ENCODE data around the gene PPIA. TPM values are rescaled to one million over a fixed set of nuclear protein-coding genes. Genes with fewer than 3 reads are reported as not detected.

Gene PPIA
- polyA plus RNA-seq, 1 of the 3 experiments (the other 2 are of a cell fraction): 6,267 TPM

GRCh38 chr7:44768628-44769371 lies 27.7 kb upstream of the PPIA start:
- peaks cover 14 to 41% of the 10 kb centered on the region in 2 experiments for H3K36me3 ChIP-seq (replicated peaks in 1 of 2; ENCODE audit: control insufficient read depth in 1 of 2, insufficient read depth in 2 of 2, low read length in 1 of 2)
- H3K9ac ChIP-seq: no peak overlapping the region
- no peaks in the 10 kb centered on the region for H3K9me3 ChIP-seq
- no peak overlapping the region for H3K4me3 ChIP-seq (ENCODE audit: low read depth in 2 of 2, low read length in 1 of 2)
- no peak overlapping the region for H2AFZ ChIP-seq (ENCODE audit: low read depth)
- H3F3A ChIP-seq (replicated peaks; ENCODE audit: insufficient read depth): peaks cover 6% of the 10 kb centered on the region
- DNase-seq: peak; percentile 52
- H3K27me3 ChIP-seq (ENCODE audit: insufficient read depth): no peaks in the 10 kb centered on the region
- H3K9me2 ChIP-seq: no peaks in the 10 kb centered on the region
- peak overlapping the region in 1 of 2 experiments; percentile 62; a peak in 1 of 4 replicates for H3K27ac ChIP-seq (ENCODE audit: low read depth in 2 of 2, low read length in 1 of 2)
- no peaks in the 10 kb centered on the region for H3K79me2 ChIP-seq (ENCODE audit: insufficient read depth)
- H3K4me1 ChIP-seq (ENCODE audit: control insufficient read depth in 1 of 2, insufficient read depth in 2 of 2, low read depth in 1 of 2, low read length in 1 of 2): peaks cover 7 to 30% of the 10 kb centered on the region in 2 experiments; a peak in 2 of 4 replicates
- ChIA-PET POLR2A (interaction anchor here (0.6 to 1.4 kb wide), 5 partner anchors 8 to 187 kb away, joined by 3 to 5 read pairs (median 4); partner anchors contain the start of genes H2AZ2 and TMED4), CTCF (interaction anchor here (0.5 to 1.8 kb wide), 4 partner anchors 10 to 216 kb away, joined by 3 to 7 read pairs (median 4); no protein-coding TSS in a partner anchor)
- no peak overlapping the region for H3K4me2 ChIP-seq
- TF ChIP-seq RCOR1 (IDR thresholded peaks at IDR 0.05; ENCODE audit: low read length) (no peak), ZBTB33 (IDR thresholded peaks at IDR 0.05; ENCODE audit: borderline replicate concordance, low read depth) (no peak), RAD21 (IDR thresholded peaks at IDR 0.05; ENCODE audit: low read length) (no peak), POLR2AphosphoS5 (IDR thresholded peaks at IDR 0.05; ENCODE audit: low read depth, low read length) (no peak), IRF3 (IDR thresholded peaks at IDR 0.05; ENCODE audit: low read depth, low read length) (no peak), CHD2 (IDR thresholded peaks at IDR 0.05; ENCODE audit: low read length, partially characterized antibody) (no peak)
- WGBS (ENCODE audit: low lambda C conversion rate): 74% methylated on average over 10 of the region's 11 CpGs
- H4K20me1 ChIP-seq (ENCODE audit: insufficient read depth): no peaks in the 10 kb centered on the region

- Histone ChIP-seq H3K9me2 (no peaks in the 10 kb centered on the region), H3K9ac (no peak overlapping the region), H3K4me3 (ENCODE audit: low read depth in 2 of 2, low read length in 1 of 2) (no peak overlapping the region), H3K27me3 (ENCODE audit: insufficient read depth) (no peaks in the 10 kb centered on the region), H3K4me1 (ENCODE audit: control insufficient read depth in 1 of 2, insufficient read depth in 2 of 2, low read depth in 1 of 2, low read length in 1 of 2) (peaks cover 7 to 30% of the 10 kb centered on the region in 2 experiments; a peak in 2 of 4 replicates), H3K36me3 (replicated peaks in 1 of 2; ENCODE audit: control insufficient read depth in 1 of 2, insufficient read depth in 2 of 2, low read length in 1 of 2) (peaks cover 9 to 36% of the 10 kb centered on the region in 2 experiments), H3K9me3 (no peaks in the 10 kb centered on the region), H3F3A (replicated peaks; ENCODE audit: insufficient read depth) (peaks cover 9% of the 10 kb centered on the region), H3K79me2 (ENCODE audit: insufficient read depth) (no peaks in the 10 kb centered on the region), H3K27ac (ENCODE audit: low read depth in 2 of 2, low read length in 1 of 2) (peak overlapping the region in 1 of 2 experiments; percentile 62; a peak in 1 of 4 replicates), H4K20me1 (ENCODE audit: insufficient read depth) (no peaks in the 10 kb centered on the region), H3K4me2 (no peak overlapping the region), H2AFZ (ENCODE audit: low read depth) (no peak overlapping the region)
- TF ChIP-seq ELF1 (IDR thresholded peaks at IDR 0.05) (0 out of 2 replicates have a peak, but pooled peaks have one; percentile 8), FOXJ3 (CRISPR knock-in tag; IDR thresholded peaks at IDR 0.05) (no peak), USF2 (IDR thresholded peaks at IDR 0.05; ENCODE audit: borderline replicate concordance, low read depth, low read length) (no peak)
- ChIA-PET CTCF (no interaction called here), POLR2A (interaction anchor here (0.7 to 1.1 kb wide), 2 partner anchors 31 to 79 kb away, joined by 3 read pairs; partner anchors contain the start of gene H2AZ2)
- no peak for DNase-seq
- WGBS (ENCODE audit: low lambda C conversion rate): 86% methylated on average over 8 of the region's 8 CpGs
Measured at GRCh38 chr7:44769376-44769775, 27.1 kb upstream of the PPIA start.
